HepG2 (cell line): ENCODE results near the gene E2F8. TPM values are rescaled to one million over a fixed set of nuclear protein-coding genes. Genes with fewer than 3 reads are reported as not detected.

Experiments used
- ATAC-seq: fragments of 200-7000 bp; cut with Tn5 transposase; 3 replicates; pipeline ENCODE4 v1.9.1; 2020; ENCODE audit warnings: mild to moderate bottlenecking, moderate library complexity
- BruUV-seq: library from RNA; stranded (reverse); fragments of 400-500 nt; replicated peaks from 2 replicates; lab custom pipeline; 2021; lab: Mats Ljungman, UMichigan
- CTCF ChIA-PET: fragments of 300-600 bp; formaldehyde crosslinking; extraction: SDS; loops from one replicate; lab custom pipeline; 2021; ENCODE audit warnings: low total read pairs, inconsistent platforms, low intra/inter-chr PET ratio; lab: Yijun Ruan, JAX
- POLR2A ChIA-PET: fragments of 350-600 bp; sonication (Branson Sonifier 250); formaldehyde crosslinking; loops from one replicate; lab custom pipeline; 2020; ENCODE audit warnings: antibody characterized with exemption, inconsistent platforms; lab: Yijun Ruan, JAX
- DNase-seq: peaks from one replicate; pipeline ENCODE4 v3.0.0-alpha.2; 2015; ENCODE audit warnings: low spot score
- FAIRE-seq: peaks from 3 replicates; lab custom pipeline; 2011; peaks lifted over from hg19 to GRCh38; lab: Jason Lieb, UNC
- H2AFZ ChIP-seq: one replicate; pipeline ENCODE4 v1.6.1; 2011; ENCODE audit warnings: low read length, inconsistent platforms
- H3K27ac ChIP-seq: fragments of 300-600 bp; 3 replicates; pipeline ENCODE4 v1.8.0; 2011; ENCODE audit warnings: mixed run types, mild to moderate bottlenecking, mixed read lengths, low read length, inconsistent platforms; ENCODE audit not compliant: insufficient read depth; ENCODE audit errors: extremely low read length
- H3K27me3 ChIP-seq, 2 experiments: fragments of 200-600 bp in 1 of 2; 2 replicates in 1 of 2; 3 replicates in 1 of 2; pipeline versions ENCODE4 v1.6.0 to v1.8.0; 2011; ENCODE audit warnings: low read length in 2 of 2, mild to moderate bottlenecking in 2 of 2, moderate library complexity in 2 of 2, inconsistent platforms in 1 of 2; ENCODE audit not compliant: insufficient read depth in 2 of 2, control insufficient read depth in 1 of 2
- H3K36me3 ChIP-seq, 2 experiments: fragments of 200-600 bp in 1 of 2; replicated peaks in 1 of 2; 2 replicates in 1 of 2; 3 replicates in 1 of 2; pipeline versions ENCODE4 v1.5.1 to v1.8.0; 2011; ENCODE audit warnings: low read length in 2 of 2, inconsistent platforms in 1 of 2; ENCODE audit not compliant: insufficient read depth in 2 of 2, control insufficient read depth in 1 of 2
- H3K4me1 ChIP-seq: 2 replicates; pipeline ENCODE4 v1.5.1; 2012; ENCODE audit warnings: low read length, inconsistent platforms; ENCODE audit not compliant: insufficient read depth
- H3K4me2 ChIP-seq: 2 replicates; pipeline ENCODE4 v1.6.0; 2011; ENCODE audit warnings: low read depth, low read length, inconsistent platforms
- H3K4me3 ChIP-seq, 3 experiments: fragments of 200-600 bp in 1 of 3; sonication (generic), shearing (Covaris generic) in 1 of 3; replicated peaks in 1 of 3; 2 replicates each; pipeline ENCODE4 v1.5.1; 2011 to 2016; ENCODE audit warnings: low read length in 3 of 3, inconsistent platforms in 2 of 3, low read depth in 2 of 3, mild to moderate bottlenecking in 2 of 3, control low read depth in 1 of 3, mixed read lengths in 1 of 3; ENCODE audit not compliant: insufficient read depth in 1 of 3
- H3K79me2 ChIP-seq: one replicate; pipeline ENCODE4 v1.6.1; 2011; ENCODE audit warnings: low read length, inconsistent platforms; ENCODE audit not compliant: insufficient read depth
- H3K9ac ChIP-seq: 2 replicates; pipeline ENCODE4 v1.6.0; 2011; ENCODE audit warnings: mild to moderate bottlenecking, low read depth, low read length, inconsistent platforms; ENCODE audit not compliant: insufficient read depth
- H3K9me3 ChIP-seq: 2 replicates; pipeline ENCODE4 v1.5.1; 2012; ENCODE audit warnings: mild to moderate bottlenecking, low read length
- H4K20me1 ChIP-seq: 2 replicates; pipeline ENCODE4 v1.6.0; 2011; ENCODE audit warnings: inconsistent platforms, mild to moderate bottlenecking, low read length, moderate library complexity; ENCODE audit not compliant: insufficient read depth
- ELF3 ChIP-seq: IDR thresholded peaks from 2 replicates; pipeline ENCODE4 v1.6.1; 2016; ENCODE audit warnings: missing genetic modification reagents, missing compliant biosample characterization
- ZNF768 ChIP-seq: sonication (generic); formaldehyde crosslinking; IDR thresholded peaks from 2 replicates; pipeline ENCODE4 v1.4.0; 2020; ENCODE audit warnings: missing genetic modification reagents
- ZSCAN31 ChIP-seq: sonication (generic); formaldehyde crosslinking; IDR thresholded peaks from 2 replicates; pipeline ENCODE4 v1.5.0; 2020; ENCODE audit warnings: low read depth, mild to moderate bottlenecking, missing genetic modification reagents
- WGBS: methylation state at CpG from one replicate; pipeline ENCODE4 v1.1.6; 2017; ENCODE audit warnings: low lambda C conversion rate; 5-methylcytosine and 5-hydroxymethylcytosine counted together
- in situ Hi-C: cut with HindIII; loops from 2 replicates; pipeline ENCODE4 v1.10.0; 2017; ENCODE audit warnings: low pct_unique_long_range_greater_than_20kb; ENCODE audit not compliant: extremely low pct_ligation_motif_present
- intact Hi-C: fragments of 100-400 bp; cut with micrococcal nuclease; formaldehyde crosslinking; loops from one replicate; pipeline ENCODE4 v1.10.0; 2022; ENCODE audit not compliant: unreplicated experiment
- polyA plus RNA-seq, 8 experiments: library from polyadenylated mRNA; depleted of rRNA in 3 of 8; stranded (reverse) in 7 of 8; unstranded in 1 of 8; fragments of >200 nt; fragmentation: Illumina TruSeq in 4 of 8; extraction: Trizol in 4 of 8; gene quantifications; 2 replicates each; pipeline versions ENCODE4 v1.2.1 to v1.2.3, GENCODE V29; 2011 to 2016; ENCODE audit warnings: low read depth in 4 of 8, missing spikeins in 1 of 8, mixed read lengths in 1 of 8; ENCODE audit not compliant: insufficient read depth in 1 of 8
- total RNA-seq, 5 experiments: library from RNA; depleted of rRNA; stranded (reverse); fragments of >200 nt; fragmentation: Illumina TruSeq; extraction: Trizol; gene quantifications; 2 replicates each; pipeline ENCODE4 v1.2.3, GENCODE V29; 2016; ENCODE audit warnings: low read depth in 1 of 5

E2F8 gene
- total and polyA plus RNA-seq, 2 of the 13 experiments (the other 11 are each of a cell fraction or from before 2014, with no cell fraction given) = 3.3 to 8.9 TPM

DNA sequence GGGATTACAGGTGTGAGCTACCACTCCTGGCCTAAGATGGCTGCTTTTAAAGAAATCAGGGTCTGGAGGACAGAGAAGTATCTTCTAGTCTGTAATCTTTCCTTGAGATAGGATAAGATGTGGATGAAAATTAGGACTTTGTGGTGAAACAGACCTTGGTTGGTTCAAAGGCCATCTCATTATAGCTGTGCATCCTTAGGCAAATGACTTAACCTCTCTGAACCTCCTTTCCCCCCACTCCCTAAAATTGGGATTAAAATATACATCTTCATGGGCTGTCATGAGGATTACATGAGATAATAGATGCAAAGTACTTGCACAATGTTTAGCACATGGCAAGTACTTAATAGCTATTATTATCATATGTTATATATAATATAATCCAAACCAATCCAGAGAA is 10.8 kb upstream of the E2F8 start:
- no peaks in the 10 kb centered on the region for H3K79me2 ChIP-seq
- ChIA-PET POLR2A (no interaction called here), CTCF (no interaction called here)
- peaks cover 0 to 7% of the 10 kb centered on the region in 2 experiments; a peak in 2 of 5 replicates for H3K27me3 ChIP-seq
- H3K9ac ChIP-seq = no peak overlapping the region
- H3K4me3 ChIP-seq = no peak overlapping the region
- H3K4me2 ChIP-seq = no peak overlapping the region
- no peak for ATAC-seq
- H3K27ac ChIP-seq = no peak overlapping the region
- in situ Hi-C loops = no loop called here
- no peak overlapping the region for H2AFZ ChIP-seq
- intact Hi-C loops = loop anchor here (10.0 kb wide), 1 partner anchor 177 kb away; no protein-coding TSS in a partner anchor
- no peaks in the 10 kb centered on the region for H3K9me3 ChIP-seq
- BruUV-seq = no TSS peak
- H4K20me1 ChIP-seq = no peaks in the 10 kb centered on the region
- H3K4me1 ChIP-seq = peaks cover 8% of the 10 kb centered on the region
- TF ChIP-seq ZSCAN31 (CRISPR knock-in tag) = no peak
- peak; percentile 56; the same call in 1 of the 2 replicates for TF ChIP-seq ZNF768
- no peak for DNase-seq
- no peaks in the 10 kb centered on the region for H3K36me3 ChIP-seq
- no peak for FAIRE-seq

DNA sequence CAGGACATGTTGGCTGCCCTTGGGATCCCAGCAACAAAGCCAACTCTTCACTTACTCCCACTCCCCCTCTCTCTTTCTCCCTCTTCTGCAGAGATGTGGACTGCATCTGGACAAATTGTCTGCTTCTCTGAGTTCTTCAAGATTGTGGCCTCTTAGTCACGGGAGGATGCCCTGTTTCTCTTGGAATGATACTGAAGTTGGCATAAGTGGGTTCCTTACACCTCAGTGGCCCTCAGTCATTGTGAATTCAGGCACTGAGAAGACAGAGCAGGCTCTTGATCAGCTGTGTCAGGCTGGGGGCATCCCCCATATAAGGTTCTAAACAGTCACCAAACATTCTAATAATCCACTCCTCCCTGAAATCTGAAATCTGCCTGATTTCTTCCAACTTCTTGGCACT is 6.1 kb upstream of the E2F8 start:
- Histone ChIP-seq H3K79me2 (no peaks in the 10 kb centered on the region), H4K20me1 (no peaks in the 10 kb centered on the region), H3K4me3 (no peak overlapping the region), H3K4me1 (peaks cover 25% of the 10 kb centered on the region), H3K9ac (no peak overlapping the region), H3K9me3 (no peaks in the 10 kb centered on the region), H3K27me3 (no peaks in the 10 kb centered on the region), H2AFZ (no peak overlapping the region), H3K27ac (no peak overlapping the region), H3K4me2 (no peak overlapping the region), H3K36me3 (no peaks in the 10 kb centered on the region)
- ATAC-seq (no peak), FAIRE-seq (no peak), DNase-seq (no peak)
- ChIA-PET POLR2A (no interaction called here), CTCF (no interaction called here)
- 20% methylated on average over 1 of the region's 1 CpG for WGBS
- no TSS peak for BruUV-seq
- intact Hi-C loops = no loop called here
- TF ChIP-seq ELF3 = no peak
- in situ Hi-C loops = no loop called here
